Cardiac septum (tissue), 1 donor: ENCODE results near the gene MRM2. TPM values are rescaled to one million over a fixed set of nuclear protein-coding genes. Genes with fewer than 3 reads are reported as not detected.
"Not testable (repeated sequence)": the region's sequence is repeated elsewhere in the genome, so short reads cannot be mapped to it uniquely, and the experiment has no call there.

Source experiments
- DNase-seq: peaks from one replicate; pipeline ENCODE4 v3.0.0-alpha.2; 2020; ENCODE audit warnings: low spot score
- intact Hi-C: fragments of 100-400 bp; cut with DNase I; formaldehyde crosslinking; loops from one replicate; pipeline ENCODE4 v1.14.0; 2022
- total RNA-seq: library from RNA; stranded (reverse); fragmentation: NEBNext Ultra II Directional; extraction: Animal tissue kit (Norgen Biotek cat#: 25700); gene quantifications from one replicate; pipeline ENCODE4 v1.2.1, GENCODE V29; 2021
- donor health status: DM: no; HTN: no; CAD: no.

MRM2 gene
- total RNA-seq, 1 donor from 2014 or later, result 15.6 TPM

DNA sequence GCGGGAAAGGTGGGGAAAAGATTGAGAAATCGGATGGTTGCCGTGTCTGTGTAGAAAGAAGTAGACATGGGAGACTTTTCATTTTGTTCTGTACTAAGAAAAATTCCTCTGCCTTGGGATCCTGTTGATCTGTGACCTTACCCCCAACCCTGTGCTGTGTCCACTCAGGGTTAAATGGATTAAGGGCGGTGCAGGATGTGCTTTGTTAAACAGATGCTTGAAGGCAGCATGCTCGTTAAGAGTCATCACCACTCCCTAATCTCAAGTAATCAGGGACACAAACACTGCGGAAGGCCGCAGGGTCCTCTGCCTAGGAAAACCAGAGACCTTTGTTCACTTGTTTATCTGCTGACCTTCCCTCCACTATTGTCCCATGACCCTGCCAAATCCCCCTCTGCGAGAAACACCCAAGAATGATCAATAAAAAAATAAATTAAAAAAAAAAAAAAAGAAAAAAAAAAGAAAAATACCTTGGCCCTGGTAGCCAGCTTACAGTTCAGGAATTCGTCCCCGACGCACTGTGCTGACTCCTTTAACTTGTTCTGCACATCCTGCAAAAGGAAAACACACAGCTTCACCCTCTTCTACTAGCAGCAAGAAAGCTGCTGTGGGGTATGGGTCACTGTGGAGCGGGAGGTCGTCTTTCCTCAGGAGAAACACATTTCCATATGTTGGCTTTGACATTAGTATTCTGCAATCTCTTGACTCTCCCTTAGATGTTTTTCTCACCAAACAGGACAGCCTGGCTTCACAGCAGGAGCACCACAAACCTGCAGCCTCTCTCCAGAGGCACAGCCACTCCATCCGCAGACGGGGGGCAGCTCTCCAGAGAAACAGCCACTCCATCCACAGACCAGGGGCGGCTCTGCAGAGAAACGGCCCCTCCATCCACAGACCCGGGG is 27.3 kb upstream of the MRM2 start:
- intact Hi-C loops, result not testable (repeated sequence)

DNA sequence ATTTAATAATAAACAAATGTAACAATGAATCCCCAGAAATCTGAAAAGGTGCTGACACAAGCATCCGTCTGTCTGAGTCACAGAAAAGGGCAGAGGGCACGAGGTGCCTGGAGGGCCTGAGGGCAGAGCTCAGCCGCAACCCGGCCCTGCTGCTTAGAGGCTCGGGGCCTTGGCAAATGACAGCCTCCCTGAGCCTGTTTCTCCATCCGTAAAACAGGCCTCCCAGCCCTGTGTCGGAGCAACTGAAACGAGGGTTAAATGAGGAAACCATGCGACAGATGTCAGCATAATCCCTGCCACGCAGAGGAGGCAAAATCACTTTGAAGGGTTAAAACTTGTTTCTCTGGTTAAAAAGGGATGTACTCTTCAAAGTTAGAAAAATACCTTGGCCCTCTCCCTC is 24.9 kb upstream of the MRM2 start:
- no peak for DNase-seq

More for the DNA sequence above, 27.3 kb upstream of the MRM2 start:
- not testable (repeated sequence) for DNase-seq

DNA sequence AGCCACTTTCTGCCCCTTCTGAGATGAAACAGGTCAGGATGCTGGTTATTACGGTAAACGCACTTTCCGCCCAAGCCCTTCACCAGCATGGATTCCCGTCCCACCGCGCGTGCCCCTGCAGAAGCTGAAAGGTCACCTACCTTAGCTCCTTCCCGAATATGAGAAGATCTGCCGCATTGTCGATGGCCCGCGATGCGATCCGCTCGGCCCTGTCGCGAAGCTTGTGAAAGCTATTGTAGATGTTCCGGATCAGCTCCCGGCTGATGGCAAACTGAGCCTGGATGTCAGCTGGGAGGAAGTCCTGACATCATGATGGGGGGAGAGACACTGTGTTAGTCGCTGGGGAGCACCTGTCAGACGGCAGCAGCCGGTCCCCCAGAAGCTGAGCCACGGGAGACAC is 22.2 kb upstream of the MRM2 start:
- intact Hi-C loops, result no loop called here
- DNase-seq, result no peak

More for the DNA sequence above, 24.9 kb upstream of the MRM2 start:
- intact Hi-C loops, result no loop called here

DNA sequence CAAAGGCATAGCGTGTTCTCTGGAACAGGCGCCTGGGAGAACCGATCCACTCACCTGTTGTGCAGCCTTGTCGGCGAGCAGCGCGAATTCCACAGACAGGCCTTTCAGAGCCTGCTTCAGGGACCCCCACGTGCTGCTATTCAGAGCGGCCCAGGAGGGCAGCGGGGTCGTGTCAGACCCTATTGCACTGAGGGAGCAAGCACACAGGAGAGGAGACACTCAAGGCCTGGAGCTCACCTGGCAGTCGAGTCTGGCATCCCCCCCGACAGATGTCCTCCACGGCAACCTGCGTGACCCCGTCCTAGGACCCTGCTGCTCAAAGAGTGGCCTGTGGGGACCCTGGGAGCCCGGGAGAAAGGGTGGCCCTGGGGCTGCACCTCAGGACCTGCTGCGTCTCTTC is 21.2 kb upstream of the MRM2 start:
- DNase-seq, result no peak
- intact Hi-C loops, result no loop called here

DNA sequence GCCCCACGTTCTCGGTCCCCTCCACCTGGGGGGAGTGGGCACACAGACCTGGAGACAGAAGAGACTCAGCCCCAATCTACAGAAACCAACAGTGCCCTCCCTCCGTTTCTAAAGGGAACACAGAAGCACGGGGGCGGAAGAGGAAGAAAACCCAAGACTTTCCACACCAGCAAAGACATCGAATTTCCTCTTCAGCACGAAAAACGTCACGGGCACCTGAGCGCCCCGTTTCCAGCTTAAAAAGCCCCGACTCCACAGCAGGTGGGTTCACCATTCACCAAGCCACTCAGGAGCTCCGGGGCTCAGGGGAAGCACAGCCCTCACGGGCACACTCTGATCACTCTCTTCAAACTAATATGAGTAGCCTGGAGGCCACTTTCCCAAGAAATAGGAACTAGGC is 19.6 kb upstream of the MRM2 start:
- intact Hi-C loops, result no loop called here
- no peak for DNase-seq

DNA sequence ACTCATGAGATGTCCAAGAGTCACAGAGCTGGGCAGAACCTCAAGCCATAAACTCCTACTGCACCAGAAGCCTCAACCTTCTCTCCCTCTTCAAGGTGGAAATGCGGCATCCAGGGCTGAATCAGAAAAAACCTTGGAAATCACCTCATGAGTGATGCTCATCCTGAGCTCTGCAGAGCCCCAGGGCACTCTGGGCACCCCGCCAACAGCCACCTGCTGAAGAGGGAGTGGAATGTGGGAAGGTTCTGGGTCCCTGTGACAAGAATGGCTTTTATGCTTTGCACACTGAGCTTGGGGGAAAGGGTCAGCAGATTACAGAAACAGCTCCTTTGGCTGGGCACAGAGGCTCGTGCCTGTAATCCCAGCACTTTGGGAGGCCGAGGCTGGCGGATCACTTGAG is 18.8 kb upstream of the MRM2 start:
- intact Hi-C loops, result no loop called here
- no peak for DNase-seq

DNA sequence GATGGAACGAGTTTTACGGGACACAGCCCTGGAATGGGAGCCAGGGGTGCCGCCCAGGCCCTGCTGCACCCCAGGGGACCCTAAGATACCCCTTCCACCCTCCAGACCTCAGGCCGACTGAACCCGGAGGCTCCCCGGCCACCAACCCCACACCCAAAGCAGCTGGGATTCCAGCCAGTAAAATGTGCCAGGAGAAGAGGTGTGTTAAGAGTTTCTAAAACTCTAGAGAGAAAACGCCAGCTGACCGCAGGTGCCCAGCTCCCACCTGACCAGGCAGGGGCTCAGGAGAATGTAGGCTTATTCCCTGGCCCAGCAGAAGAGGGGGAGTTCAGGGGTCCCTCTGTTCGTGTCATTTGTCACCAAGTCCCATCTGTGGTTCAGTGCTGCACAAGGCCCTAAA is 17.5 kb upstream of the MRM2 start:
- intact Hi-C loops, result no loop called here
- DNase-seq, result no peak

DNA sequence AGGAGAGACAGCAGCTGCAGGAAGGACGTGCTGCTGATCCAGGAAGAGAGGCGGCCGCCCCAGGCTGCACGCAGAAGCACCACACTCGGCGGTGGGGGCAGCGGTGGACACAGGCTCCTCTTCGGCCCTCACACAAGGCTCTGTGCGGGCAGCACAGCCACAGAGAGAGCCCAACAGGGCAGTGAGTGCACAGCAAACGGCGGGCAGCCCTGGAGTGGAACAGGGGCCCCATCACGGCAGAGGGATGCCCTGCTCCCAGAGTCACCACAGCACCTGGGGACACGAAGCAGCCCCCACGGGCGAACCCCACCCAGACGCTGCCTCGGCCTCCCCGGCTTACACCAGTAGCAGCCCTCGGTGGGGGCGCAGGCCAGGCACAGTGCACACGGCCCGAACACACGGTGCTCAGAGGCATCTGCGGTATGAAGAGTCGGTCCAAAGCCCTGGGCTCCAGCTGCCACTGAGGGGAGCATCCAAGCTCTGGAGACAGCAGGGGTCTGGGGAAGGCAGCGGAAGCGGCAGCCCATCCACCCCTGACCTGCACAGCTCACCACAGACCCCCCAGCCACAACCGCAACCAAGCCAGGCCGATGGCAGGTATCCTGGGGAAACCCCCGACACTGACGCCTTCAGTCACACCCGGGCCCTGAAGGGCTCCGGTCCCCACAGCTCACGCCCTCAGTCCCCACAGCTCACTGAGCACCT is 16.8 kb upstream of the MRM2 start:
- no peak for DNase-seq

DNA sequence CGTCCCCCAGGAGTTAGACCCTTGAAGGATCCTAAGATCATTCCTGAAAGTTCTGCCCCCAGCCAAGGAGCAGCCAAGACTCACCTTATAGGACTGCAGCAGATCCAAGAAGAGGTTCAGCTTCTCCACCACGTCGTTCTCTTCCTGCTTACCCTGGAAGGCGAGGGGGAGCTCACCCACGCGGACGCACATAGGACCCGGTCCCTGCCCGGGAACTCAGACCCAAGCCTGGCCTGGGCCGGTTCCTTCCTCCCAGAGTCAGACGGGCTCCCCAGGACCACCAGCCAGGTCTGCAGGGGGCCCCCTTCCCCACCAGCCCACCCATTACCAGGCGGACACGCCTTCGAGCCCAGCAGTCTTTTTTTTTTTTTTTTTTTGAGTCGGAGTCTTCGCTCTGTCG is 15.6 kb upstream of the MRM2 start:
- intact Hi-C loops, result no loop called here
- DNase-seq, result no peak

More for the DNA sequence above, 16.8 kb upstream of the MRM2 start:
- intact Hi-C loops, result no loop called here

DNA sequence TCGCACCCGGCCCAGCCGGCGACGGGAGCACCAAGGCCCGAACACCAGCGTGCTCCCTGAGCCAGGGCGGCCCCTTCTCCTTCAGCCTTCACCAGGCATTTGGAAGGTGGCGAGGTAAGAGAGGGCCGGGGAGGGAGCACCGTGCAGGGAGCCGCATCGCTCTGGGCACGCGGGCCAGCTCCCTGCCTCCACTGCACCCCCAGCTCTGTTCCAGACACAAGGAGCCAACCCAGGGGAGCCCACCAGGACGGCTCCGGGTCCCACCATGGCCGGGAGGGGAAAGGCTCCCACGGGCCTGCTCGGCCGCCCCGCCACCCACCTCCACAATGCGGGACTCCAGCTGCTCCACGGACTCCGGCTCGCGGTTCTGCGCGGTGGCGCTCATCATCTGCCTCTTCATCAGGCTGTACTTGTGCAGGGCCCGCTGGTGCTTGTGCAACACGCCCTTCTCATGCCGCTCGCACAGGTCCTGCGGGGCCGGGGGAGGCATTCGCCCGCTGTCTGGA is 15.1 kb upstream of the MRM2 start:
- no peak for DNase-seq
- intact Hi-C loops, result no loop called here

DNA sequence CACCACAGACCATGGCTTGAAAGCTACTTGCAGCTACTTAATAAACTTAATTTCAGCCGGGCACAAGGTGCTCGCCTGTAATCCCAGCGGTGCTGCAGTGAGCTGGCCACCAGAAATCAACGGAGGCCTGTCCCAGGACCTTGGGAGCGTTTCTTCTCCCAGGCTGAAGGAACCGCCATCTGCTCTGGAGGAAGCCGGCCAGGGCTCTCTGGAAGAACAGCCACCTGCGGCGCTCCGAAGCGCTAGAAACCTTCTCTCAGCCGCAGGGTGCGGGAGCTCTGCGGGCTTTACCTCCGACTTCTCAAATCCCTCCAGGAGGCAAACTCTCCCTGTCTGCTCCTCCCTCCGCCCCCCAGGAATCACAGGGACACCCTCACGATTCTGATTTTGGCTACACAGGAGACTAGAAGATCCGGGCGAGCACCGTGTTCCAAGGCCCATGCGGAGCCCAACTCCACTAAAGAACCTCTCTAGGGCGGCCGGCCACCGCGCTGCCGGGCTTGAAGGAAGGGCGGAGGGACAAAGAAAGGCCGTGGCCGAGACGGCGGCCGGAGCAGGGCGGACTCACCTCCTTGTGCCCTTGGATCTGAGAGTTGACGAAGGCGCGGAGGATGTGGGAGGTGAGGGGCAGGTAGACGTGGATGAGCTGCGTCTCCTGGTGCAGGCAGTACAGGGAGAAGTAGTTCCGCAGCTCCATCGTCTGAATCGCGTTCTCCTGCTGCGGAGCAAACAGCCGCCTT is 14.5 kb upstream of the MRM2 start:
- intact Hi-C loops, result no loop called here

DNA sequence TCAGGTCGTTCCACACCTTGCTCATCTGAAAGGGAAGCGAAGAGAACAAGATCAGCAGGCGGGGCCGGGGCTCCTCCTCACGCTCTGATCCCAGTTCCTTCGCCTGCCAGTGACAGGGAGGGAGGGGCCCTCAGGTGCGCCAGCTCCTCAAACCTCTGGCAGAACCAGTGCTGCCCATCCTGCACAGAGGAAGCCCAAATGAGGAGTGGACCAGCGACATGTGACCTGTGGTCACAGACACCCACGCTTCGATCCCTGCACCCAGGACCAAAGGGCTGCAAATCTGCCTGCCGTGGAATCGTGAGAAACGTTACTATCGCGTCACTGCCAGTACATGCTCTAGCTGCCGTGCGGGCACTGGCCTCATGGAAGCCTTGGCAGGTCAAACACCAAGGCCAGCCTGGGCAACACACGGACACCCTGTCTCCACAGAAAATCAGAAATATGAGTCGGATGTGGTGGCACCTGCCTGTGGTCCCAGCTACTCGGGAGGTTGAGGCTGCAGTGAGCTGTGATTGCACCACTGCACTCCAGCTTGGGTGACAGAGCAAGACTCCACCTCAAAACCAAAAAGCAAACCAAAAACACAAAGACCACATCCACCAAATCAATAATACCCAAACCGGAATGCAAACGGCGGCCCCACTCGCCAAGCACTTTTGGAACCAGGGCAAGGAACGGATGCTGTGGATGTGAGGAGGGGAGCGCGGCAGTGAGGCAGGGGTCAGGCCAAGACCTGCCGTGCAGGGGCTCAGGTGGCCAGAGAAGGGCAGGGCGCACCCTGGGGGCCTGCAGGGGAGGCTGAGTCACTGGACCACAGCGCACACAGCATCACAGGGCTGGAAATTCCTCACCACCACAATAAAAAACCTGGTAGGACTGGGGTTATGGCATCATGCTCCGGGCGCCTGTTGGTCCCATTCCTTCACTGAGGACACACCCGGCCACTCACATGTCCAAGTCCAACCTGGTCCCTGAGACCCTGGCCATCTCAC is 13.4 kb upstream of the MRM2 start:
- intact Hi-C loops, result no loop called here
- DNase-seq, result no peak

More for the DNA sequence above, 14.5 kb upstream of the MRM2 start:
- DNase-seq, result no peak

DNA sequence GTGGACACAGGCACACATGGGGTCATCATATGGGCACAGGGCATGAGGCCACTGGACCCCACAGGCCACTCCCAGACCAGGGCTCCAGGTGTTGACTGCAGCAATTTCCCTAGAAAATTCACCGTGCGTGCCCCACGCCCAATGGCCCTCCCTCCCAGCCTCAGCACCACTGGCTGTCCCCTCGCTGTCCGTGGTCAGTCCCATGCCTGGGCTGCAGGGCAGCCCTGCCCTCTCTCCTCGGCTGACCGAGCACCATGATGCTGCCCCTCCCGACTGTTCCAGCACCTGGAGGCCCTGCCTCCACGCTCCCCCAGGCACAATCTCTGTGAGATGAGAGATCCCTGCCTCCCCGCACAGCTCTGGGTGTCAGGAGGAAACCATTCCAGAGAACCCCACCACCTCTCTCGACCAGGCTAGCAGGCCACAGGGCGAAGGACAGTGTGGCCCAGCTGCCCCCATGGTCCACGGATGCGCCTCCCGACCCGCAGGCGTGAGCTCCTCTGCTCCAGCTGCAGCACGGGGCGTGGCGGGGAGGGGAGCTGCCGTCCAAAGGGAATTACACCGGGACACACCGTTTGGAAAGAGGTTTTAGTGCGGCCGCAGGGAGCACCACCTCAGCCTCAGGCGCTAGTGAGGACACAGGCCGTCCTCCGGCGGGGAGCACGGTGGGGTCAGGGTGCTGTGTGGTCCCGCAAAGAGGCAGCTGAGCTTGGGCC is 12.6 kb upstream of the MRM2 start:
- DNase-seq, result no peak
- intact Hi-C loops, result no loop called here

DNA sequence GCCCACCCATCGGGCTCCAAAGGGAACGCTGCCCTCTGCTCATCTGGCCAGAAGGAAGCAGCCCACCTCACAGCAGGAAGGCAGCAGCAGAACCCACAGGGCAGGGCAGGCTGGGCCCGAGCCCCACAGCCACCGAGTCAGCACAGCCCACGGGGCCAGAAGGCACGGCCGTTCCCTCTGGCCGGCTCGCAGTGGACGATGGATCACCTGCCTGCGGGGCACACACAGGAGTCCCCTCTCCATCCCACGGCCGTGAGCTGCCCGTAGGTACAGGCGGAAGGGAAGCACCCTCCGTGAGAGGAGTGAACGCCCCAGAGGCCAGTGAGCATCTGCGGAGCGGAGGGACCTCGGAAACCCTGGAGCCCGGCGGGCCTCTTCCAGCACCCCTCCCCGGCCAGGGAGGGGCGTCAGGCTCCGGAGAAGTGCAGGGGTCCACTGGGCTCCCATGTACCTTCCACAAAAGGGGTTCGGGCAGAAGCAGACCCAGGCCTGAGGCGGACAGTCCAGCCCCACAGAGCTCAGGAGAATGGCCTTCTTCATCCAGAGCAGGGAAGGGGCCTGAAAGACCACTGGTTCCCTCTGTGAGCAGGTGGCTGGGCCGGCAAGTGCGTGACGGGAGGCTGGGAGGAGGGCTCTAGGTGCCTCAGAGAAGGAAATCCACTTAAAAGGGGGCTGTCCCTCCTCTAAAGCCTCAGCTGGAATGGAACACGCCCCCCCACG is 11.7 kb upstream of the MRM2 start:
- DNase-seq, result no peak

DNA sequence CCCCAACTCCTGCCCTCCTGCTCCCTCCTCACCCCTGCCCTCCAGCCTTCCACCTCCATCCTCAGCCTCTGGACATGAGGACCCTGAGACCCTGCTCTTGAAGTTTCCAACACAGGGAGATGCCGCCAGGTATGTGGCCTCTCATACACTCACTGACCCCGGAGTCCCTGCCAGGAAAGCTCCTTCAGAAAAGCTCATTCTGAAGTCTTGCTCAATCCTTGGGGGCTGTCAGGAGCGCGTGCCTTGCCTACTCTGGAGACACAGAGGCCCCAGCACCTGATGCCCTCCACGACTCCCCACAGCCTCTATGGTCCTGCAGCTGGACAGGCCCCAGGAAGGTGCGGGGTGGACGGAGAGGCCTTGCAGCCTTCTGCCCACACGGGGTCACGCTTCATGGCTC is 11.0 kb upstream of the MRM2 start:
- intact Hi-C loops, result no loop called here
- no peak for DNase-seq

More for the DNA sequence above, 11.7 kb upstream of the MRM2 start:
- intact Hi-C loops, result no loop called here

DNA sequence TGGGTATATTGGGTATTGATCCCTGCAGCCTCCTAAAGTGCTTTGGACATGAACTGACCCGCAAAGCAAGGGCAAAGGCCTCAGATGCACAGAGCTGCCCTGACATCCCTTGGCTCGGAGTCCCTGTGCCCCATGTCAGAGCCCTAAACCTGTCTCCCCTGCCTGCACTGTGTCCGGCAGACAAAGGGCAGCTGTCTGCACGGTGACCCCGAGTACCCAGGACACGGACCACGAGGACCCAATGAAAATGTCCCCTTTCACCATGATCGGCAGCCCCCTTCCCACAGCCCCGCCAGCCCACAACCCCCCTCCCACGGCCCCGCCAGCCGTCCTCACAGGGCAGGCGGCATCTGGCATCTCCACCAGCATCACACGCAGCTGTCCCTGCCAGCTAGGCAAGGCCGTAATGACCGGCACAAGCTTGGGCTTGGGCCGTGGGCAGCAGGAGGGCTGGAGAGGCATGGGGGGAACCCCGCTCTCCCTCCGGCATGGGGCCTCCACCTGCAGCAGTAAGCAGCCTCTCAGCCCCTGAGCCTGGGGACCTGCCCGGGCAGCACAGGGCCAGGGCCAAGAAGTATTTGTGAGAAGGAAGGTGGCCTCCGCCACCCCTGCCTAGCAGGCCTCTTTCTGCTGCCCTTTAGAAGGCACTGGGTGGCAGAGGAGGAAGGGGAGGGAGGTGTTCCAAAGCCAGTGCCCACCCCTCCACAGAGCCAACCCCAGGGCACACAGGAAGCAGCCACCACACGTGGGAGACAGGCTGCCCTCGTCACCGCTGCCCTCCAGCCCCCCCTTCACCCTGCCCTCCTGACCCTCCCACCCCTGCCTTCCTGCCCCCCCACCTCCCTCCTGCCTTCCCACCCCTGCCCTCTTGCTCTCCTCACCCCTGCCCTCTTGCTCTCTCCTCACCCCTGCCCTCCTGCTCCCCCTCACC is 10.1 kb upstream of the MRM2 start:
- intact Hi-C loops, result no loop called here
- no peak for DNase-seq

DNA sequence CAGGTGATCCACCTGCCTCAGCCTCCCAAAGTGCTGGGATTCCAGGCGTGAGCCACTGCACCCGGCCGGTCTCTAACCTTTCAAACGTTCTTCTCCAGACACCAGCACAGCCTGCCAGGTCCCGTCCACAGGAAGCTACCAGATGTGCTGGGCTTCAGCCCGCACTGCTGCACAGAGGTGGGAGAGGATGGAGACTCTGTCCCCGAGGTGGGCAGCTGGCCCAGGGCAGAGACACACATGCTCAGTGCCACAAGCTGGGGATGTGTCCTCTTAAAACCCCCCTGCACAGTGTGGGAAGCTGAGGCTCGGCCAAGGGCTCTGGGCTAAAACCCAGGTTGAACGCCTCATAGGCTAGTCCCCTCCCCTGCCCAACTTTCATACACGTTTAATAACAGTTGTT is 9.4 kb upstream of the MRM2 start:
- DNase-seq, result no peak
- intact Hi-C loops, result no loop called here
